Astrocyte (in vitro differentiated cells and primary cell): ENCODE results near the gene CASP2.

ENCODE experiments used
- CTCF ChIP-seq: IDR thresholded peaks from 2 replicates; pipeline ENCODE4 v1.5.1; 2011; ENCODE audit warnings: low read depth, mild to moderate bottlenecking, inconsistent platforms, low read length, moderate library complexity; ENCODE audit not compliant: insufficient read depth
- EZH2 ChIP-seq: IDR thresholded peaks from 2 replicates; pipeline ENCODE4 v1.6.1; 2012; ENCODE audit warnings: mild to moderate bottlenecking, low read length, inconsistent platforms; ENCODE audit not compliant: insufficient read depth

- TF ChIP-seq CTCF (no peak), EZH2 (no peak)
Observed at GRCh38 chr7:143356414-143357050, 68.4 kb downstream of the CASP2 start.
